ENCODE measurements around the gene SLC10A1.

The SLC10A1 gene

GRCh38 chr14:69796797-69797500, at the start of gene SLC10A1:
Gene SLC10A1, minus strand, starts transcription at chr14:69797241. Its CDS starts 86 bp downstream, at chr14:69797155.
- H3K4me3 ChIP-seq (replicated peaks; ENCODE audit: low read depth, low read length): no peak within 1 kb of the TSS
- DNase-seq (ENCODE audit: low read depth): no peak
- no peak for TF ChIP-seq CTCF (IDR thresholded peaks at IDR 0.05; ENCODE audit: low read length, missing control alignments)

GRCh38 chr14:69845787-69846186, 48.7 kb upstream of the SLC10A1 start:
- TF ChIP-seq CTCF (IDR thresholded peaks at IDR 0.05; ENCODE audit: low read length, missing control alignments): no peak
- no peak overlapping the region for H3K4me3 ChIP-seq (replicated peaks; ENCODE audit: low read depth, low read length)
- no peak for DNase-seq (ENCODE audit: low read depth)

GRCh38 chr14:69845050-69845581, 48.1 kb upstream of the SLC10A1 start:
- H3K4me3 ChIP-seq (replicated peaks; ENCODE audit: low read depth, low read length): no peak overlapping the region
- TF ChIP-seq CTCF (IDR thresholded peaks at IDR 0.05; ENCODE audit: low read length, missing control alignments): no peak
- DNase-seq (ENCODE audit: low read depth): no peak

- no peak for DNase-seq (ENCODE audit: low read depth)
- H3K4me3 ChIP-seq (replicated peaks; ENCODE audit: low read depth, low read length): no peak overlapping the region
- no peak for TF ChIP-seq CTCF (IDR thresholded peaks at IDR 0.05; ENCODE audit: low read length, missing control alignments)
These were observed 47.1 kb upstream of the SLC10A1 start for GRCh38 chr14:69844171-69844570.

- DNase-seq (ENCODE audit: low read depth): no peak
- no peak overlapping the region for H3K4me3 ChIP-seq (replicated peaks; ENCODE audit: low read depth, low read length)
- no peak for TF ChIP-seq CTCF (IDR thresholded peaks at IDR 0.05; ENCODE audit: low read length, missing control alignments)
These were observed 45.8 kb upstream of the SLC10A1 start for GRCh38 chr14:69842686-69843420.

GRCh38 chr14:69841656-69842055, 44.6 kb upstream of the SLC10A1 start:
- no peak for TF ChIP-seq CTCF (IDR thresholded peaks at IDR 0.05; ENCODE audit: low read length, missing control alignments)
- no peak for DNase-seq (ENCODE audit: low read depth)
- no peak overlapping the region for H3K4me3 ChIP-seq (replicated peaks; ENCODE audit: low read depth, low read length)

Data from fibroblast of pulmonary artery (primary cell).